Epithelial cell of proximal tubule (primary cell): ENCODE results near the gene OFD1. TPM values are rescaled to one million over a fixed set of nuclear protein-coding genes. Genes with fewer than 3 reads are reported as not detected.

ENCODE experiments used
- DNase-seq: peaks from one replicate; pipeline ENCODE4 v3.0.0-alpha.2; 2011; ENCODE audit warnings: low read depth
- H3K4me3 ChIP-seq: 2 replicates; pipeline ENCODE4 v1.5.1; 2011; ENCODE audit warnings: low read depth, mild to moderate bottlenecking, low read length
- total RNA-seq: library from RNA; depleted of rRNA; stranded (reverse); fragments of >200 nt; gene quantifications from 2 replicates; pipeline ENCODE4 v1.2.3, GENCODE V29; 2015
- TF ChIP-seq, protein P1 (sequence below): conservative IDR thresholded peaks from 2 replicates; pipeline ENCODE4 v1.5.1; 2012; ENCODE audit warnings: low read depth, mild to moderate bottlenecking, low read length

OFD1 gene, protein sequence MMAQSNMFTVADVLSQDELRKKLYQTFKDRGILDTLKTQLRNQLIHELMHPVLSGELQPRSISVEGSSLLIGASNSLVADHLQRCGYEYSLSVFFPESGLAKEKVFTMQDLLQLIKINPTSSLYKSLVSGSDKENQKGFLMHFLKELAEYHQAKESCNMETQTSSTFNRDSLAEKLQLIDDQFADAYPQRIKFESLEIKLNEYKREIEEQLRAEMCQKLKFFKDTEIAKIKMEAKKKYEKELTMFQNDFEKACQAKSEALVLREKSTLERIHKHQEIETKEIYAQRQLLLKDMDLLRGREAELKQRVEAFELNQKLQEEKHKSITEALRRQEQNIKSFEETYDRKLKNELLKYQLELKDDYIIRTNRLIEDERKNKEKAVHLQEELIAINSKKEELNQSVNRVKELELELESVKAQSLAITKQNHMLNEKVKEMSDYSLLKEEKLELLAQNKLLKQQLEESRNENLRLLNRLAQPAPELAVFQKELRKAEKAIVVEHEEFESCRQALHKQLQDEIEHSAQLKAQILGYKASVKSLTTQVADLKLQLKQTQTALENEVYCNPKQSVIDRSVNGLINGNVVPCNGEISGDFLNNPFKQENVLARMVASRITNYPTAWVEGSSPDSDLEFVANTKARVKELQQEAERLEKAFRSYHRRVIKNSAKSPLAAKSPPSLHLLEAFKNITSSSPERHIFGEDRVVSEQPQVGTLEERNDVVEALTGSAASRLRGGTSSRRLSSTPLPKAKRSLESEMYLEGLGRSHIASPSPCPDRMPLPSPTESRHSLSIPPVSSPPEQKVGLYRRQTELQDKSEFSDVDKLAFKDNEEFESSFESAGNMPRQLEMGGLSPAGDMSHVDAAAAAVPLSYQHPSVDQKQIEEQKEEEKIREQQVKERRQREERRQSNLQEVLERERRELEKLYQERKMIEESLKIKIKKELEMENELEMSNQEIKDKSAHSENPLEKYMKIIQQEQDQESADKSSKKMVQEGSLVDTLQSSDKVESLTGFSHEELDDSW
- total RNA-seq, result 8.4 and 10.8 TPM in 2 replicates

DNA sequence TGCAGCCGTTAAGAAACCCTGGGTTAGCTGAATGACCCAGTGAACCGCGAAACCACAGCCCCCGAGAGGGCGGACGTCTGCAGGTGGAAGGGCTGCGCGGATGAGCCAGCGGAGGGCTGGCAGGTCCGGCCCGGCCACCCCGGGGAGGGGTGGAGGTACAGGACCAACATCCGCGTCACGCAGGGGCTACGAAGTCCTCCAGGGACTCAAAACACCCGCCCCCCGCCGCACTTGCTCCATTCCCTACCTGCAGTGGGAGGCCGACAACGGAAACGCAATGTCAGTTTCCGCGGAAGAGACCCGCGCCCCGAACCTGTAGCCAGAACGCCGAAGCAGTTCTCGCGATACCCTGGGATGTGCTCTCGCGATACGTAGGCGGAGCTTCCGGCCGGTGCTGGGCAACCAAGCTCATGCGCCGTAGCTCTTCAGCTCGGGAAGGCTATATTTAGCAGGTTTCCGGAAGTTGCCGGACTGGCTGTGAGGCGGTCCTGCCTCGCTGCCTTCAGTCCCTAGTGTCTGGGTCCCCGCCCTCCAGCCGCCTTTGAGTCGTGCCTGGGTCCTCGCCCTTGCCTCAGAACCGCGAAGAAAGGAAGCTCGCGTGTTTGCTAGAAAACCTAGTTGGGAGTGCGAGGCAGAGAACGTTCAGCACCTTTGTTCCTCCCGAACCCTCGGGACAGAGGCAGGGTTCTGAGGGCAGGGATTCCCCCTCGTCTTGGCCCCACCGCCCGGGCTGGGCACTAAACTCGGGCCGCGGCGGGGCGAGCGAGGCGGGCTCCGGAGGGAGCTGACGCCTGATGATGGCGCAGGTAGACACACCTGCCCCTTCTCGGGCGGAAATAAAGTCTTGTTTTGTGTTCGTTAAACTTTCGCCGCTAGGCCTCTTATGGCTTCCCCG, at the start of gene OFD1, which contains the start of gene TRAPPC2:
Gene OFD1 (plus strand): TSS at position 471 of the 895 bp plus-strand sequence. CDS start 324 bp downstream, at position 795.
Gene TRAPPC2 (minus strand): TSS at position 343 of the 895 bp plus-strand sequence. CDS start 14,657 bp downstream, outside the sequence.
- DNase-seq, result peak; percentile 63
- H3K4me3 ChIP-seq, result peak within 1 kb of the TSS; percentile 76
- TF ChIP-seq, protein P1, sequence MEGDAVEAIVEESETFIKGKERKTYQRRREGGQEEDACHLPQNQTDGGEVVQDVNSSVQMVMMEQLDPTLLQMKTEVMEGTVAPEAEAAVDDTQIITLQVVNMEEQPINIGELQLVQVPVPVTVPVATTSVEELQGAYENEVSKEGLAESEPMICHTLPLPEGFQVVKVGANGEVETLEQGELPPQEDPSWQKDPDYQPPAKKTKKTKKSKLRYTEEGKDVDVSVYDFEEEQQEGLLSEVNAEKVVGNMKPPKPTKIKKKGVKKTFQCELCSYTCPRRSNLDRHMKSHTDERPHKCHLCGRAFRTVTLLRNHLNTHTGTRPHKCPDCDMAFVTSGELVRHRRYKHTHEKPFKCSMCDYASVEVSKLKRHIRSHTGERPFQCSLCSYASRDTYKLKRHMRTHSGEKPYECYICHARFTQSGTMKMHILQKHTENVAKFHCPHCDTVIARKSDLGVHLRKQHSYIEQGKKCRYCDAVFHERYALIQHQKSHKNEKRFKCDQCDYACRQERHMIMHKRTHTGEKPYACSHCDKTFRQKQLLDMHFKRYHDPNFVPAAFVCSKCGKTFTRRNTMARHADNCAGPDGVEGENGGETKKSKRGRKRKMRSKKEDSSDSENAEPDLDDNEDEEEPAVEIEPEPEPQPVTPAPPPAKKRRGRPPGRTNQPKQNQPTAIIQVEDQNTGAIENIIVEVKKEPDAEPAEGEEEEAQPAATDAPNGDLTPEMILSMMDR, result no peak

DNA sequence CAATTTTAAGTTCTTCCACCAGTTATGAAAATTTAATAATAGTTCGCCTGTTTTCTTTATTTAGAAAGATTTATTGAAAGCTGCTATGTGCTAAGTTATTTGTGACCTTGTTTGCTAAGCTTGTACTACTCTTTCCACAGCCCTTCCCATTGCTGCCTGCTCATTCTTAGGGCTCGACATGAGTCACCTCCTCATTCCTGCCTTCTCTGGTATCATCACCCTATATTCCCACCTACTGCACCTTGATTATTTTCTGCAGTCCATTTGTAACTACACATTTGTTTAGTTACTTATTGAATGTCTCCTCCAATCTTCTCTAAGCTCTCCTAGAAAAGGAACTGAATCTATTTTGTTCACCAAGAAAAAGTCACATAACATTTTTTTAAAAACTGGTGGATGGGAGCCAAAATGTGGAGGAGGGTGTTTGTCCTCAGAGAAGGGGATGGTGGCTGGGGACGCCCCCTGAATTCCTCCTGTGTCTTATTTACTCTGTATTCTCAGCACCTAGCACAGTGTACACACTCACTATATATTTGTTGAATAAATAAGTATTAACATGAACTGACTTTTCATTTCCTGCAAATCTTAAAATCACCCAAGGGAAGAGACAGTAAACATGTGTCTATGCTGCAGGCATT, 49.3 kb upstream of the OFD1 start:
- no peak overlapping the region for H3K4me3 ChIP-seq
- no peak for DNase-seq
- TF ChIP-seq, protein P1, result no peak

DNA sequence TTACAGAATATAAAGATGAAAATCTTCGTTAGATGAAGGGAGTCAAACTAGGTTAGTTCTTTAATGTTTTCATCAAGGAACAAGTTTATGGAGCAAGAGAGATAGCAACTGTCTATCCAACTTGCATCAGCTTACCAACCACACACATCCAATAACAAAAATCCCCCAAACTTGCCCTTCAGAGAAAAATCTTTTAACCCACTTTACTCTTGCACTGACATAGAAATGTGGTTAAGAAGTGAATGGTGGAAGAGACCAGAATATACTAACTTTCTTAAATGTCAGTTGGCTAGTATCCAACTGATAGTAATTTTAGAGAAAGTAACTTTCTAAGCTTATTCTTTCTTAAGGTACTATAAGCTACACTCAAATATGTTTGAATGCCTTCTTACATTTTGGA, 47.3 kb upstream of the OFD1 start:
- DNase-seq, result no peak
- TF ChIP-seq, protein P1, result no peak
- H3K4me3 ChIP-seq, result no peak overlapping the region

DNA sequence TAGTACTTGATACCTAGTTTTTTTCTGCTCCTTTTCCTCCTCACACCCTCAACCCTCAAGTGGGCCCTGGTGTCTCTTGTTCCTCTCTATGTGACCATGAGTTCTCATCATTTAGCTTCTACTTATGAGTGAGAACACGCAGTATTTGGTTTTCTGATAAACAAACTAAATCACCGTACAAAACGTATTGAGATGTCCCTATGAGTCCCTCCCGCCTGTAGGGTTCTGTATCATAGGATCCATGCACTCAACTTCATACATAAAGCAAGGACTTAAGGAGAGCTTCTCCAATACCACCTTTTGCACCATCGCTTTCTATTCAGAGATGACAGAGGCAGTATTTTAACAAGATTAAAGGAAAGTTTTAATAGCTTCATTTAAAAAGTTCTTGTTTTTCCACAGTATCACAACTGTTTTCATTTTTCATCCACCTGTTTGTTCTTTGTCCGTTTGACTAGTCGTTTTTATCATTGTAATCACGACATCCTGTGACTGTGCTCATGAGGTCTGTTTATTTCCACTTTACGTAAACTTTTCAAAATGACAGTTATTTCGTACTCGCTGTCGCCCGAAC, 46.1 kb upstream of the OFD1 start:
- H3K4me3 ChIP-seq, result peak overlapping the region; percentile 75
- TF ChIP-seq, protein P1, result no peak
- DNase-seq, result no peak

DNA sequence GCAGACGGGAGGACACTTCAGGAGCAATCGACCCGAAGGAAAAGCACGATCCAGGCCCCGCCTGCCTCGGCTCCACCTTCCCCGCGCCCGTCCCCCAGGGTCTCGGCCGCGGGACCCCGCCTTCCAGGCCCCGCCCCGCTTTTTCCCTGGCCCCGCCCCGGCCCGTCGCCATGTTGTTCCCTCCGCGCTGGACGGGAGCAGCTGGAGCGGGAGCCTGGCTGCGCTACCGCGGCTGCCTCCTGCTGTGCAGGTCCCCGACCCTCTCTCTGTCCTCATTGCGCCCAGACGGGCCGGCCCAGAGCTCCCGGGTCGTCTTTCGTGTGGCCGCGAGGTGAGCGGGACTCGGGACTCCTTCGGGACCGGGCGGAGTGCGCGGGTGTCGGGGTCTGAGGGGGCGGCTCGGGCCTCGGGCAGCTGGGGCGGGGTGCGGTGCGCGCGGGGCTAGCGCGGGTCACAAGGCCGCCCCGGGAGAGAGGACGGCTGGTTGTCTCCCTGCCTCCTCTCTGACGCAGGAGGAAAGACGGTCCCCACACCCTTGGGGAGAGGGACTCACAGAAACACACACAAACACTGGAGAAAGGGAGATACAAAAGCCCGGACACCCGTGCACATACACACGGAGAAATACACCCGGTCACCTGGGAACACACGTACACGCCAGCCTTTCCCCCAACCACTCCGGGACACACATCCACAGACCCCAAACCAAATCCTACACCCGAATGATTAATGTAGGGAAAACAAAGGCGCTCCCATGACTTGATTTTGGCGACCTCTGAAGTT, 45.4 kb upstream of the OFD1 start, which contains the start of gene RAB9A:
Gene RAB9A (plus strand): TSS at position 171 of the 783 bp plus-strand sequence. CDS start 19,619 bp downstream, outside the sequence.
- H3K4me3 ChIP-seq, result peak within 1 kb of the TSS; percentile 75
- no peak for DNase-seq
- TF ChIP-seq, protein P1, result no peak
